ENCODE data around the gene MFSD12.

GRCh38 chr19:3531716-3532115 is 25.7 kb downstream of the MFSD12 start:
- TF ChIP-seq POLR2AphosphoS5 (IDR thresholded peaks at IDR 0.05) (no peak), CTCF (IDR thresholded peaks at IDR 0.05) (no peak), EP300 (IDR thresholded peaks at IDR 0.05) (no peak)
